Prostate gland (tissue), 2 donors: Measurements from ENCODE around the gene BANK1. TPM values are rescaled to one million over a fixed set of nuclear protein-coding genes. Genes with fewer than 3 reads are reported as not detected.

Experiments
- DNase-seq: peaks from one replicate; pipeline ENCODE4 v3.0.0-alpha.2; 2019; ENCODE audit warnings: low spot score
- H3K27ac ChIP-seq, 2 donors: fragments of 200-600 bp; sonication (generic); 2 replicates each; pipeline ENCODE4 v1.5.1; 2017 to 2019
- H3K27me3 ChIP-seq: fragments of 200-600 bp; sonication (generic); replicated peaks from 2 replicates; pipeline ENCODE4 v1.5.1; 2019; ENCODE audit not compliant: insufficient read depth
- H3K36me3 ChIP-seq, 2 donors: fragments of 200-600 bp; sonication (generic); 1 replicate in 1 of 2; 2 replicates in 1 of 2; pipeline versions ENCODE4 v1.5.1 to v1.8.1; 2017 to 2019
- H3K4me1 ChIP-seq: fragments of 200-600 bp; sonication (generic); replicated peaks from 2 replicates; pipeline ENCODE4 v1.5.1; 2019
- H3K4me3 ChIP-seq, 2 donors: fragments of 200-600 bp; sonication (generic); 2 replicates each; pipeline ENCODE4 v1.5.1; 2017 to 2019
- H3K9me3 ChIP-seq: fragments of 200-600 bp; sonication (generic); 2 replicates; pipeline ENCODE4 v1.5.1; 2017
- CTCF ChIP-seq, 4 experiments: fragments of 200-600 bp in 2 of 4; fragments of 450-650 bp in 2 of 4; sonication (generic) in 2 of 4; IDR thresholded peaks; 1 replicate in 3 of 4; 2 replicates in 1 of 4; pipeline ENCODE4 v1.5.1; 2016 to 2019; ENCODE audit warnings: antibody characterized with exemption in 4 of 4, mild to moderate bottlenecking in 2 of 4, moderate library complexity in 2 of 4
- POLR2A ChIP-seq: fragments of 450-650 bp; IDR thresholded peaks from one replicate; pipeline ENCODE4 v1.6.1; 2016; ENCODE audit warnings: antibody characterized with exemption, mild to moderate bottlenecking
- POLR2AphosphoS5 ChIP-seq: sonication (generic); formaldehyde crosslinking; IDR thresholded peaks from one replicate; pipeline ENCODE4 v1.6.1; 2017; ENCODE audit warnings: antibody characterized with exemption
- WGBS: methylation state at CpG from one replicate; pipeline ENCODE4 v1.1.5; 2018; 5-methylcytosine and 5-hydroxymethylcytosine counted together
- intact Hi-C: fragments of 100-400 bp; cut with DNase I; formaldehyde crosslinking; loops from one replicate; pipeline ENCODE4 v1.14.2; 2022
- total RNA-seq, 2 donors: library from RNA; depleted of rRNA; stranded (reverse); fragments of >200 nt; gene quantifications; one replicate each; pipeline ENCODE4 v1.1.0, GENCODE V29; 2016

BANK1 gene
- total RNA-seq, 2 donors from 2014 or later: 3.3 to 10.3 TPM

GRCh38 chr4:101853691-101854090, 63.2 kb downstream of the BANK1 start:
- H3K4me1 ChIP-seq: no peaks in the 10 kb centered on the region
- 82% methylated on average over 7 of the region's 7 CpGs for WGBS
- TF ChIP-seq POLR2A (no peak), POLR2AphosphoS5 (no peak), CTCF (IDR thresholded peaks at IDR 0.05) (no peak)
- no peaks in the 10 kb centered on the region for H3K36me3 ChIP-seq
- intact Hi-C loops: no loop called here
- no peak overlapping the region for H3K4me3 ChIP-seq
- no peak overlapping the region for H3K27ac ChIP-seq
- no peaks in the 10 kb centered on the region for H3K9me3 ChIP-seq
- no peaks in the 10 kb centered on the region for H3K27me3 ChIP-seq
- no peak for DNase-seq

- intact Hi-C loops: no loop called here
- H3K9me3 ChIP-seq: no peaks in the 10 kb centered on the region
- no peaks in the 10 kb centered on the region for H3K36me3 ChIP-seq
- no peak for DNase-seq
- TF ChIP-seq CTCF (IDR thresholded peaks at IDR 0.05) (no peak), POLR2A (no peak), POLR2AphosphoS5 (no peak)
- 100% methylated on average over 1 of the region's 1 CpG for WGBS
- no peaks in the 10 kb centered on the region for H3K27me3 ChIP-seq
- no peak overlapping the region for H3K4me3 ChIP-seq
- no peaks in the 10 kb centered on the region for H3K4me1 ChIP-seq
- H3K27ac ChIP-seq: no peak overlapping the region
Measured at GRCh38 chr4:101855239-101855638, 64.7 kb downstream of the BANK1 start.

GRCh38 chr4:101856149-101856548, 65.6 kb downstream of the BANK1 start:
- Histone ChIP-seq H3K36me3 (no peaks in the 10 kb centered on the region), H3K4me3 (no peak overlapping the region), H3K27ac (no peak overlapping the region), H3K27me3 (no peaks in the 10 kb centered on the region), H3K9me3 (no peaks in the 10 kb centered on the region), H3K4me1 (no peaks in the 10 kb centered on the region)
- DNase-seq: no peak
- intact Hi-C loops: no loop called here
- 88% methylated on average over 2 of the region's 2 CpGs for WGBS
- TF ChIP-seq CTCF (IDR thresholded peaks at IDR 0.05) (no peak), POLR2AphosphoS5 (no peak), POLR2A (no peak)

- no peak for DNase-seq
- H3K9me3 ChIP-seq: no peaks in the 10 kb centered on the region
- no peak overlapping the region for H3K27ac ChIP-seq
- no peaks in the 10 kb centered on the region for H3K4me1 ChIP-seq
- H3K4me3 ChIP-seq: no peak overlapping the region
- WGBS: 97% methylated on average over 2 of the region's 2 CpGs
- H3K27me3 ChIP-seq: no peaks in the 10 kb centered on the region
- TF ChIP-seq POLR2AphosphoS5: no peak
- no peak for TF ChIP-seq CTCF (IDR thresholded peaks at IDR 0.05)
- TF ChIP-seq POLR2A: no peak
- no peaks in the 10 kb centered on the region for H3K36me3 ChIP-seq
- intact Hi-C loops: no loop called here
Measured at GRCh38 chr4:101857176-101857575, 66.6 kb downstream of the BANK1 start.

GRCh38 chr4:101858641-101859040, 68.1 kb downstream of the BANK1 start:
- WGBS: 62% methylated on average over 4 of the region's 4 CpGs
- TF ChIP-seq CTCF (IDR thresholded peaks at IDR 0.05) (no peak), POLR2AphosphoS5 (no peak), POLR2A (no peak)
- intact Hi-C loops: no loop called here
- no peak overlapping the region for H3K27ac ChIP-seq
- no peak for DNase-seq
- no peaks in the 10 kb centered on the region for H3K9me3 ChIP-seq
- no peaks in the 10 kb centered on the region for H3K36me3 ChIP-seq
- H3K4me3 ChIP-seq: no peak overlapping the region
- H3K4me1 ChIP-seq: no peaks in the 10 kb centered on the region
- no peaks in the 10 kb centered on the region for H3K27me3 ChIP-seq
